Activated effector memory CD4-positive, alpha-beta T cell treated with Interleukin-2 at 50 U/mL for 16 hours (primary cell): ENCODE measurements around the gene TSACC.
"Not testable (repeated sequence)": the region's sequence is repeated elsewhere in the genome, so short reads cannot be mapped to it uniquely, and the experiment has no call there.

ENCODE experiments used
- DNase-seq: peaks from one replicate; pipeline ENCODE4 v3.0.0-alpha.2; 2020

Gene TSACC

DNA sequence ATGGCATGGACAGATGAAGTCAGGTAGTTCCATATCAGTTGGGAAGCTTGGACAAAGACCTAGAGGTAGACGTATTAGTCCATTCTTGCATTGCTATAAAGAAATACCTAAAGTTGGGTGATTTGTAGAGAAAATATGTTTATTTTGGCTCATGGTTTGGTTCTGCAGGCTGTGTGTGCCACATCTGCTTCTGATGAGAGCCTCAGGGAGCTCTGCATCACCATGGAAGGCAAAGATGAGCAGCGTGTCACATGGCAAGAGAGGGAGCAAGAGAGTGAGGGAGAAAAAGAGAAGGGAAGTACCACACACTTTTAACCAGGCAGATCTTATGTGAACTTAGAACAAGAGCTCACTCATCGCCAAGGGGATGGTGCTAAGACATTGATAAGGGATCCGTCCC, 9.0 kb downstream of the TSACC start:
- DNase-seq: no peak

DNA sequence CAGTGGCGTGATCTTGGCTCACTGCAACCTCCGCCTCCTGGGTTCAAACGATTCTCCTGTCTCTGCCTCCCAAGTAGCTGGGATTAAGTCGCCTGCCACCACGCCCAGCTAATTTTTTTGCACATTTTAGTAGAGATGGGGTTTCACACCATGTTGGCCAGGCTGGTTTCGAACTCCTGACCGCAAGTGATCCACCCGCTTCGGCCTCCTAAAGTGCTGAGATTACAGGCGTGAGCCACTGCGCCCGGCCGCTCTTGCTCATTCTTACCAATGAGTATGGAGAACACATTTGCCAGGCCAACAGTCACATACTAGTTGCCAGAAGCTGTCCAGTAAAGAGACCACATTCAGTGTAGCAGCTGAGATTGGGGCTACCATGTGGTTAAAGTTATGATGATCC, 14.2 kb downstream of the TSACC start:
- not testable (repeated sequence) for DNase-seq

DNA sequence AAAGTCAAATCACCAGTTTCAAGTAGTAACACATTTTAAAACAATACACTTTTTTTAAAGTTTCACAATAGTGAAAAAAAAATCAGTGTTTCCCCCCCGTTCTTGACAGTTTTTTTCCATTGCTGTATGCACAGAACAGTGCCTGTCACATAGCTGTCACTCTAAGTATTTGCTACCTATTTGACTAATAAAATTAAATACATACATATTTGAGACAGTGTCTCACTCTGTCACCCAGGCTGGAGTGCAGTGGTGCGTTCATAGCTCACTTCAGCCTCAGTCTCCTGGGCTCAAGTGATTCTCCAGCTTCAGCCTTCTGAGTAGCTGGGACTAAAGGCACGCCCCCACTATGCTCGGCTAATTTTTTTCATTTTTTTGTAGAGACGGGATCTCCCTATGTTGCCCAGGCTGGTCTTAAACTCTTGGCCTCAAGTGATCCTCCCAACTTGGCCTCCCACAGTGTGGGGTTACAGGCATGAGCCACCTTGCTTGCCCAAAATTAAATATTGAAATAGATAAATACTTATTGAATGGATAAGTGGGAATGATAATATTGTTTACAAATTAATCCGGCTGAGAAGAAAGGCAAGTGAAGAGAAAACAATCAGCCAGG, 18.0 kb downstream of the TSACC start:
- no peak for DNase-seq

DNA sequence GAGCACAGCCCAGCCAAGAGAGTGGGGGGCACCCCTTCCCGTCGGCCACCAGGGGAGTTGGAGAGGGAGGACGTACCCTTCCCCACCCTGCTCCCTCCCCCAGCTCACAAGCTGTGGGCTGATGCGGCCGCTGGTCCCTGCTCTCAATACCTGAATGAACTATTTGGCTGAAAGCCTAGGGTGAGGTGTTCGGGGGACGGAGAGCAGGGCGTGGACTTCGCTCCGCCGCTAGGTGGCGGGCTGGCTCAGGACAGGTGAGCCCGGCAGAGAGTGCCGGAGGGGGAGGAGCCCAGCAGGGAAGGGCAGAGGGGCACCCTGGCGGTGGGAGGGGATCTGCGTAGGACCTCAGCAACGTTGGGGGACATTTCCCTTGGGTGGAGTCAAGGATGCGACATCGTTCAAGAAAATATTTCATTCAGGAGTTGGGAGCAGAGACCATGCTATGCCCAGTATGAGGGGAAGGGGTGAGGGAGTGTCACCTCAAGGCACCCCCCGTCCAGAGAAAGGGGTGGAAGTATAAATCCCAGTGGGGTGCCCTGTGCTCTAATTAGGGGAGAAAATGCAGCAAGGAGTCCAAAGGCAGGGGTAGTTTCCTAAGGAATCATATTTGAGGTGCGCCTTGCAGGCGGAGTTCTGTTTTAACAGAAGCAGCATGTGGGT, 18.7 kb downstream of the TSACC start:
- peak; percentile 36 for DNase-seq

DNA sequence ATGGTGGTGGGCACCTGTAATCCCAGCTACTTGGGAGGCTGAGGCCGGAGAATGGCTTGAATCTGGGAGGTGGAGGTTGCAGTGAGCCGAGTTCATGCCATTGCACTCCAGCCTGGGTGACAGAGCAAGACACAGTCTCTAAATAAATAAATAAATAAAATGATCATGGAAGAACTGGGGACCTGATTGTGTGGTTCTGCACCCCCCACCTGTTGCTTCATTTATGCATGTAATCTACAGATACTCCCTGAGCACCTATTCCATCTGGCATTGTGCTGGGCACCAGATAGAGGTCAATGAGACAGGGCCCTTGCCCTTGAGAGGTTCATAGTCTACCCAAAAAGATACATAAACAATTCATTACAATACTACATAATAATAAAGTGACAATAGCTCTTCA, 19.7 kb downstream of the TSACC start:
- DNase-seq: no peak

DNA sequence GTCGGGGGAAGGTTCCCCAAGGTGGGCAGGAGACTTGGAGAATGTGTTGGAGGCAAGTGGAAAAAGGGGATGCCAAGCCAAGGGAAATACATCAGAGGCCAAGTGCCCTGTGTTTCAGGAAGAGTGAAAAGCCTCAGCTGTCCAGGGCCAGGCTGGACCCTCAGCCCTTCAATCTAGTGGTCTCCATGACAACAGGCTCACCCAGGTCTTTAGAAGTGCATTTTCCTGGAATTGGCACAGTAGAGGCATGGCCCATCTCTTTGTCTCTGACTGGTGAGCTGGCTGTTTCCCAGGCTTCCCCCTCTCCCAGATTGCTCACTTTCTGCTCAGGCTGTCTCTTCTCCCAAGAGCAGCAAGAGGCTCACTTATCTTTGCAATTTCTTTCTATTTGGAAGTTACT, 20.3 kb downstream of the TSACC start:
- no peak for DNase-seq

DNA sequence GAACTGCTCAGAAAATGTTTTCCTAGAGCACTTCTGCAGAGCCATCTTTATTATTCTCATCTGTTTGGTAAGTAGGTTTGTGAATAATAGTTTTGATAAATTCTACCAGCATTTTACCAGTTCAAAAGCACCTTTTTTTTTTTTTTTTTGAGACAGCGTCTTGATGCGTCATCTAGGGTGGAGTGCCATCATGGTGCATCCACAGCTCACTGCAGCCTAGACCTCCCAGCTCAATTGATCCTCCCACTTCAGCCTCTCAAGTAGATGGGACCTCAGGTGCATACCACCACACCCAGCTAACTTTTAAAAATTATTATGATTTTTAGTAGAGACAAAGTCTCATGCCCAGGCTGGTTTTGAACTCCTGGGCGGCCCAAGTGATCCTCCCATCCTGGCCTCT, 20.9 kb downstream of the TSACC start:
- DNase-seq: no peak

DNA sequence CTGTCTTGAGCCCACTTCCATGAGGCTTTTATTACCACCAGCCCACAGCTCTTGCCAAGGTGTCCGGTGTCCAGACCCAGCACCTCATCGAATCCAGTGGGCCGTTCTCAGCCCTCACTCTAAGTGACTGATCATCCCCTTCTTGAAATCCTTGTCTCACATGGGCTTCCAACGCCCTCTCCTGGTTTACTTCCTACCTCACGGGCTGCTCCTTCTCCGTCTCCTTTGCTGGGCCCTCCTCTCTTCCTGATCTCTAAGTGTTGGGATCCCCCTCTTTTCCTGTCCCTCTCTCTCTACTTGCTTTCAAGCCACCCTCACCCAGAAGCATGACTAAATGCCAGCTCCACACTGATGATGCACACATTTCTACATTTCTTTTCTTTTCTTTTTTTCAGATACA, 21.6 kb downstream of the TSACC start:
- no peak for DNase-seq

DNA sequence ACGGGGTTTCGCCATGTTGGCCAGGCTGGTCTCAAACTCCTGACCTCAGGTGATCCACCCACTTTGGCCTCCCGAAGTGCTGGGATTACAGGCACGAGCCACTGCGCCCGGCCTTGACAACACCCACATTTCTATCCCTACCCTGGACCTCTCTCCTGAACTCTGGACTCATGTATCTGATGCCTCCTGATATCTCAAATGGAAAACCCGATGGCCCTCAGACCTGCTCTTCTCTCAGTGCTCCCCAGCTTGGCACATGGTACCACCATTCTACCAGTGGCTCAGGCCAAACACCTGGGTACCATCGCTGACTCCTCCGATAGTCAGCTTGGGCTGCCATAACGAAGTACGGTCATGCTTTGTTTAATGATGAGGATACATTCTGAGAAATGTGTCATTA, 22.2 kb downstream of the TSACC start:
- no peak for DNase-seq

DNA sequence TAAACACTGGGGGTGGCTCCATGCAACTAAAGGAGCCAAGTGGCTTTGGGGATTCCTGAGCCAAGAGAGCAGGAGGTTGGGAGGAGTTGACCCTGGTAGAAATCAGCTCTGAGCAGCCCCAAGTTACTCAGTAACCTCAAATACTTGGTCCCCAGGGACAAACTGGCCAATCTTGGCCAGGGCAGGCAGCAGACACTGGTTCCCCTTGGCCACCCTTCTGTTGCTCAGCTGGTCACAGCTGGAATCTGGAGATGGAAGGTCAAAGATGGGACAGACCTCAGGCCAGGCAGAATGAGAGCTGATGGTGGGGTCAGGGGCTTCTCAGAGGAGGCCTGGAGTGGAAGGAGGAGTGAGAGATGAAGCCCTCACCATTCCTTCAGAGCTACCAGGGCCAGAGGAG, 27.4 kb downstream of the TSACC start:
- DNase-seq: no peak

DNA sequence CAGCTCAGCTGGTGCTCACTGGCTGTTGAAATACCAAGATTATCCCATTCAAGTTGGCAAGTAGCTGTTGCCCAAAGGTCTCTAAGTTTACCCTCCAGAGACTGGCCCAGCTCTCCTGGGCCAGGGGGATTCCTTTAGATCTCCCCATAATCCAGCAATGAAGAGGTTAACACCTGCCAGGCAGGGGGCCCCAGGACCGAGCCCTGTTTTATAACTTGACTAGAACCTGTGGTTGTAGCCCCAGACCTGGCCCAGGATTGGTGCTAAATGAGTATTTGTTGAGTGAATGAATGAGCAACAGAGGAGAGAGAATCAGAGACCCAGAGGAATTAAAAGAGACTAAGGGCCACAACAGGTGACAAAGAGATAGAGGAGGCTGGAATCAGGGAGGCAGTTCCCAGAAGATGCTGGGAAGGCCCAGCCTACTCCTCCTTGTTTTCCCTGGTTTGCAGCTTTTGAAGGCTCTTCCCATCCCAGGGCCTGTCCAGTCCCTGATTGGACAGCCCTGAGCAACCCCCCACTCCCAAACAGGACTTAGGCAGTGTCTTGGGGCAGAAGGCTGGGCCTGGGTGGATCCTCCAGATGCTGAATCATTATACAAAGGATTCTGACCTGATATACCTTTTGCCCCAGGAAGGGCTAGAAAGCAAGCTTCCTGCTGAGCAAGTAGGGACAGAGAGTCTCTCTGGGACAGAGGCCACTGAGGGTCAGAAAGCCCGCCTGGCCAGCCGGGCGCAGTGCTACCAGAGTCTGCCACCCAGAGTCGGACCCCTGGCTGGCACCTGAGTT, 28.2 kb downstream of the TSACC start:
- no peak for DNase-seq

DNA sequence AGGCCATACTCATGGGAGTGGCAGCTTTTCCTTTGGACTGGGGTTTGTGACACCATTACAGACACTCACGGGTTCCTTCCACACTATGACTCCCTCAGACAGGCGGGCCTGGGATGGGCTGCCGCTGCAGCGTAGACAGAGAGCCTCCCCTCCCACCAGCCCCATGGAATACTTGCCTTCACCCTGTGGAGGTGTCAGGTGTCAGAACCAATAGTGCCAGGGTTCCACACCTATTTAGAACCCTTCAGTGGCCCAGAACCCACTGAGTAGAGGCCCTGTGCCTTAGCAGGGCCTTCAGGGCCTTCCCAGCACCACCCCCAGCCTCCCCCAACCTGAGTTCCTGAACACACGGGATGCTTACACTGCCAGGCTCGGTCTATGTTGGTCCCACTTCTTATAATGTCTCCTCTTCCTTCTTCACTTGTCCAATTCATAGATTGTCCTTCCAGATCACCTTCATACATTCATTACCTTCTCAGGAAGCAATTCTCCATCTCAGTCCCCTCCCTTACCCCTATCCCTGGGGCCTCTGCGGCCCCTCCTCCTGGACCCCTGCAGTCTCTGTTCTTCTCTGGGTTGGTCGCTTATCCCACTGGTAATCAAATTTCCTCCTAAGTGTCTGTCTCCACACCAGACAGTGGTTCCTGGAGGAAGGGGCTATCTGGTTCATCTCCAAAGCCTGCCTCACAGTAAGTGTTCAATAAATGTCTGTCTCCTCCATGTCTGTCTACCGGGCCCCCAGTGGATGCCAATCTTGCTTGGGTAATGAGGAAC, 29.2 kb downstream of the TSACC start:
- DNase-seq: no peak

DNA sequence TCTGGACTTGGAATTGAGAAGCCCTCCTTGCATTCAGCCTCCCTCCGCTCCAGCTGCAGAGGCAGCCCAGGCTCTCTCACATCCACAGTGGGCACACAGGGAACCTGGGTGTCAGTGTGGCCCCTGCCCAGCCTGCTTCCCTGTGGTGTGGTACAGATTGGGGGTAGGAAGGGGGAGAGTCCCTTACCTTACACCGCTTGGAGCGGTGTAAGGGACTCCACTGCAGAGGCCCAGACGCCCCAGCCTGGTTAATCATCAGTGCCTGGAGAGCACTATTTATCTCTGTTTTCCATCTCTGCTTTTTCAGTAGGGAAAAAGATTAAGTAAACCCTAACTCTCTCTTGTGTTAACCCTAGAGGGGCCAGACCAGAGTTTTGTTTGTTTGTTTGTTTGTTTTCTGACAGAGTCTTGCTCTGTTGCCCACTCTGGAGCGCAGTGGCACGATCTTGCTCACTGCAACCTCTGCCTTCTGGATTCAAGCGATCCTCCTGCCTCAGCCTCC, 29.9 kb downstream of the TSACC start:
- DNase-seq: no peak

DNA sequence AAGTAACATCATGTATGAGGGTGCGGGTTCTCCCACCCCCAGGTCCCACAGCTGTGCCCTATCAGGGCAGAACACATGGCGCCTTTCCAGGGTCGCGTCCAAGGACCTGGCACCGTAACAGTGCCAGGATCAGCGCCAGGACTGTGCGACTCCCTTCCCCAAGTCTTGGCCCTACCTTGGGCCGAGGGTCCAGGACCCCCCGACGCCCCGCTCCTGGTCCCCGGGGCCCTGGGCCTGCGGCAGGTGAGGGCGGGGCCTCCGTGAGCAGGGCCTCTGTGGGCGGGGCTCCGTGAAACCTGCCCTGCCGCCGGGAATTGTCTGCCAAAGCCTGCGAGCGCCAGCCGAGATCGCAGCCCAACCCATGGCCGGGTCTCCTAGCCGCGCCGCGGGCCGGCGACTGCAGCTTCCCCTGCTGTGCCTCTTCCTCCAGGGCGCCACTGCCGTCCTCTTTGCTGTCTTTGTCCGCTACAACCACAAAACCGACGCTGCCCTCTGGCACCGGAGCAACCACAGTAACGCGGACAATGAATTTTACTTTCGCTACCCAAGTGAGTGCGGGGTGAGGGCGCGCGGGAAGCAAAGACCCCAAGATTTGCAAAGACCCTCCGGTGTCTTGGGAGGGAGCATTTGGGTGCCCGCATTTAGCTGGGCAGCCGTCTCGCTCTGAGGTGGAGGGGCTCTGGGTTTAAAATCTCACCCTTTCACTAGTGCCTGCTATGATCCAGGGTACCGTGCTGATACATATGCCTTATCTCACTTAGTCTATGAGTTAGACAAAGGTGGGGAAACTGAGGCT, 30.8 kb downstream of the TSACC start, which contains the start of gene RHBG:
RHBG (plus strand) TSS at position 323 of the 796 bp plus-strand sequence; CDS start at position 362, 39 bp downstream.
- no peak for DNase-seq

DNA sequence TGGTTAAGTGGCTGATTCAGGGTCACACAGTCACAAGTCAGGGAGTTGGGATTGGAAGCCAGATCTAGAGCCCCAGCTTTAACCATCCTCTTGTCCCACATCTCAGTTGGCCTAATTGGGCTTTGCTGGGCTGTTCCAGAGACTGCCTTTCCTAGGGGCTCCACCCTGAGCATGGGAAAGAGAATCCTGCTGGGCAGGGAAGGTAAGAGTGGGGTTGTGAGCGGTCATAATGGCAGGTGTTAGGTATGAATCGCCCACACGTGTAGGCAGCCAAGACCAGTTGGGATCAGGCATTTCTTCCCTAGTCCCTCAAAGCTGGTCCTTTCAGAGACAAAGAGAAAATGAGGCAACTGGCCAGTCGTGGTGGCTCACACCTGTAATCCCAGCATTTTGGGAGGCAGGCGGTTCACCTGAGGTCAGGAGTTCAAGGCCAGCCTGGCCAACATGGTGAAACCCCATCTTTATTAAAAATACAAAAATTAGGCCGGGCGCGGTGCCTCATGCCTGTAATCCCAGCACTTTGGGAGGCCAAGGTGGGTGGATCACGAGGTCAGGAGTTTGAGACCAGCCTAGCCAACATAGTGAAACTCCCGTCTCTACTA, 31.5 kb downstream of the TSACC start:
- not testable (repeated sequence) for DNase-seq

DNA sequence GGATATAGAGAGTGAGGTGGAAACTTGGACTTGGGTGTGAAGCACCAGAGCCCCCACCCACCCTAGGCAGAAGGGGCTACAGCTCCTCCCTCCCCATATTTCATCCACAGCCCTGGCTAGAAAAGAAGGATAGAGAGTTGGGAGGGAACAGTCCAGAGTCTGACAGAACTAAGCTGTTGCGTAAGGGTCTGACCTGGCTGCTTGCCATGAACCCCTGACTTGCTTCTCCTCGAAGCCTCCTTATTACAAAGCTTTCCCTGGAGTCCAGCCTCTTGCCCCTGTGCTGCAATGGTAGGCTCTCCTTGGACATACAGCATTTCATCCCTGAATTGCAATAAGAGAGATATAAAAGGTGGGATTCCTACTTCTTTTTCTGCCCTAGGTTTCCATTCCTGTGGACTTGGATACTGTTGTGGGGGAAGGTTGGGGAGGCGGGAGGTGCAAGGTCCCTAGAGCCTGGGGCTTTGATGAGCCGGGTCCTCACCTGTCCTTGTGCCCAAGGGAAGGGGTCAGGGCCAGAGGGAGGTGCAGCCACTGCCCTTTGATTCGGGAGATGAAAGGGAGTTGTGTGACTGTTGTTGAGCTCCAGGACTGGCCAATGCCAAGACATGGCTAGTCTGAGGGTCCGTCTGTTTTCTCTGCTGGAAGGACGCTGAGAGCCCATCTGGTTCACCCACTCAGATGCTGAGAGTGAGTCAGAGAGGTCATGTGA, 33.4 kb downstream of the TSACC start:
- no peak for DNase-seq

DNA sequence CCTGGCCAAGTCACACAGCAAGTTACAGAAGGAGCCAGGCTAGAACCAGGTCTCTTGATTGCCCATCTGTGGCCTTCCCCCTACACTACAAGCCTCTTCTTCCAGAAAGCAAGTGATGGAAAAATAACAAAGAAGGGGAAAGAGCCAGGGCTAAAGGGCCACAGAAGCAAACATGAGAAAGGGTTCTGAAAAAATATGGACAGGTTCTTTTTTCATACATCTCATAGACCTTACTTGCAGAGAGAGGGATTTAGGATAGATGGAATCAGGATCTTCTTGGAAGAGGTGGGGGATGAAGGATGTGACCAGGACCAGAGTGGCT, 33.9 kb downstream of the TSACC start:
- no peak for DNase-seq

DNA sequence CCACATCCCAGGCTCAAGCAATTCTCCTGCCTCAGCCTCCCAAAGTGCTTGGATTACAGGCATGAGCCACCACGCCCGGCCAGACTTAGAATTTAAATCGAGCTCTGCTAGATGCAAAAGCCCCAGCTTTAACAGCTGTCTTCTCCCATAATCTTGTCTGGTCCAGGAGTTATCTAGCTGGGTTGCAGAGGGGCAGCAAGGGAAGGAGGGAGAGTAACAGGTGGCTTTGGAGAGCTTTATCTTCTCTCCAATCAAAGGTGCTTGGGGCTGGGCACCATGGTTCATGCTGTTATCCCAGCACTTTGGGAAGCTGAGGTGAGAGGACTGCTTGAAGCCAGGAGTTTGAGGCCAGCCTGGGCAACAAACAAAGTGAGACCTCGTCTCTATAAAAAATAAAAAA, 34.5 kb downstream of the TSACC start:
- no peak for DNase-seq

DNA sequence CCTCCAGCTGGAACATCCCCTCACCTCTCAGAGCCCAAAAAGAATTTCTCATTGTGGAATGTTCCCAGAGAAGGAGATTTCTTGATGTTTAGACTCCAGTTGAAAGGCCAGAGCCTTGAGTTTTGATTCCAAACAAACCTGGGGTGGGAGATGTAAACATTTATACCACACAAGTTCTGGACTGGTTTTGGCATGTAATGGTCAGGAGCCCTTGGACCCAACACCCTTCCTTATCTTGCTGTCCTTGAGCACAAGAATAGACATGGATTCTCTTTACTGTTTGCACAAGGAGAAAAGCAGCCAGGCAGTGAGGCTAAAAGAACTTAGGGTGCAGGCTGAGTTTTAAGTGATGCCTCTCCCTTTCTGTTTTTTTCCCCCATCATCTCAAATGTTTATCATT, 35.2 kb downstream of the TSACC start:
- DNase-seq: no peak

DNA sequence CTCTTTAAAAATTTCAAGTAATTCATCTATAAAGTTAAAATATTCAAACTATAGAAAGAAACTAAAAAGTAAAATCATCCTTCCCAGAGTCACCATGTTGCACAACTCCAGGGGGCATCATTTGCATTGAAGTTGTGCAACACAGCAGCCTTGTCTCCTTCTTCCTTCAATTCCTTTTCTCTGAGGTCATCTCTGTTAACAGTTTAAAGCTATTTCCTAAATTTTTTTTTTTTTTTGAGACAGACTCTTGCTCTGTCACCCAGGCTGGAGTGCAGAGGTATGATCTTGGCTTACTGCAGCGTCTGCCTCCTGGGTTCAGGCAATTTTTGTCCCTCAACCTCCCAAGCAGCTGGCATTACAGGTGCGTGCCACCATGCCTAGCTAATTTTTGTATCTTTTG, 37.8 kb downstream of the TSACC start:
- no peak for DNase-seq
